Stimulated activated naive CD4-positive, alpha-beta T cell (primary cell): Measurements from ENCODE around the gene KMT2E.

Experiments
- DNase-seq, 6 experiments: peaks; one replicate each; lab custom pipeline; 2025; lab: John Stamatoyannopoulos, UW

The KMT2E gene

GRCh38 chr7:105073143-105073542 is 59.1 kb downstream of the KMT2E start:
- DNase-seq, result no peak

- DNase-seq, result no peak
Observed at GRCh38 chr7:105079348-105079747, 65.3 kb downstream of the KMT2E start.

GRCh38 chr7:105084581-105084980 is 70.6 kb downstream of the KMT2E start:
- no peak for DNase-seq

GRCh38 chr7:105086850-105087249 is 72.8 kb downstream of the KMT2E start:
- no peak for DNase-seq

- DNase-seq, result no peak
Observed at GRCh38 chr7:105087981-105088380, 74.0 kb downstream of the KMT2E start.

GRCh38 chr7:105088456-105088855 is 74.5 kb downstream of the KMT2E start:
- DNase-seq, result no peak

- no peak for DNase-seq
Observed at GRCh38 chr7:105094966-105095365, 81.0 kb downstream of the KMT2E start.

- DNase-seq, result no peak
Observed at GRCh38 chr7:105096306-105096705, 82.3 kb downstream of the KMT2E start.

- no peak for DNase-seq
Observed at GRCh38 chr7:105097619-105098018, 83.6 kb downstream of the KMT2E start.

GRCh38 chr7:105098863-105099515 is 85.0 kb downstream of the KMT2E start:
- DNase-seq, result no peak

GRCh38 chr7:105101864-105102263 is 87.9 kb downstream of the KMT2E start:
- no peak for DNase-seq

GRCh38 chr7:105102557-105103352 is 88.8 kb downstream of the KMT2E start:
- DNase-seq, result no peak

- no peak for DNase-seq
Observed at GRCh38 chr7:105105579-105105978, 91.6 kb downstream of the KMT2E start.

- DNase-seq, result no peak
Observed at GRCh38 chr7:105106473-105106872, 92.5 kb downstream of the KMT2E start.

GRCh38 chr7:105107458-105107857 is 93.5 kb downstream of the KMT2E start:
- no peak for DNase-seq

GRCh38 chr7:105112440-105113418 is 98.7 kb downstream of the KMT2E start:
- no peak for DNase-seq

GRCh38 chr7:105118612-105119600 is 104.9 kb downstream of the KMT2E start:
- DNase-seq, result no peak

GRCh38 chr7:105122619-105123018 is 108.6 kb downstream of the KMT2E start:
- no peak for DNase-seq

GRCh38 chr7:105125745-105126144 is 111.7 kb downstream of the KMT2E start:
- no peak for DNase-seq

GRCh38 chr7:105126436-105126975 is 112.5 kb downstream of the KMT2E start:
- no peak for DNase-seq

GRCh38 chr7:105127179-105127578 is 113.2 kb downstream of the KMT2E start:
- DNase-seq, result no peak
